Measurements from ENCODE around the gene EPB41L5. TPM values are rescaled to one million over a fixed set of nuclear protein-coding genes. Genes with fewer than 3 reads are reported as not detected.
A peak's percentile ranks its signal among the peaks of the same experiment; 100 is the strongest.

Gene EPB41L5
- polyA plus RNA-seq, 4 donors = 10.6 to 34.6 (median 12.6) TPM

DNA sequence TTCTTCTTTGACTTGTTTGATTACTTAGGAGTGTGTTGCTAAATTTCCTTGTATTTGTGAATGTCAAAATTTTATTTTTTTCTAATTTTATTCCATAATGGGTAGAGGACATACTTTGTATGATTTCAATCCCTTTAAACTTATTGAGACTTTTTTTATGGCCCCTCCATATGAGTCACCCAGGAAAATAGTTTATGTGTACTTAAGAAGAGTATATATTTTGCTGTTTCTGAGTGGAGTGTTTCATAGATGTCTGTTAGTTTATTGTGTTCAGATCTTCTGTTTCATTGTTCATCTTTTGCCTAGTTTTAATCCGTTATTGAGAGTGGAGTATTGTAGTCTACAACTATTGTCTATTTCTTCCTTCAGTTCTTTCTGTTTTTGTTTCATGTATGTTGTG lies 81.9 kb downstream of the EPB41L5 start:
- Histone ChIP-seq H3K4me3 (ENCODE audit: low read depth in 1 of 3, low read length in 3 of 3) (no peak overlapping the region), H3K27me3 (ENCODE audit: control insufficient read depth in 3 of 3, insufficient read depth in 3 of 3, low read length in 3 of 3) (no peaks in the 10 kb centered on the region), H3K36me3 (ENCODE audit: control insufficient read depth in 3 of 3, insufficient read depth in 2 of 3, low read depth in 1 of 3, low read length in 3 of 3) (peaks cover 0 to 18% (median 0%) of the 10 kb centered on the region in 3 donors), H3K4me1 (ENCODE audit: control insufficient read depth in 3 of 3, insufficient read depth in 2 of 3, low read depth in 1 of 3, low read length in 2 of 3) (no peaks in the 10 kb centered on the region), H3K27ac (ENCODE audit: low read depth in 1 of 3, low read length in 2 of 3) (no peak overlapping the region), H3K9me3 (ENCODE audit: control insufficient read depth in 2 of 2, insufficient read depth in 1 of 2, low read depth in 1 of 2, low read length in 1 of 2) (no peaks in the 10 kb centered on the region)
- 91 to 95% (median 94%) methylated on average over 1 of the region's 1 CpG for whole genome bisulfite sequencing, 3 donors
- no peak for FAIRE-seq
- DNase-seq = no peak

- peaks cover 0 to 12% (median 3%) of the 10 kb centered on the region in 3 donors for H3K36me3 ChIP-seq (ENCODE audit: control insufficient read depth in 3 of 3, insufficient read depth in 2 of 3, low read depth in 1 of 3, low read length in 3 of 3)
- no peak overlapping the region for H3K27ac ChIP-seq (ENCODE audit: low read depth in 1 of 3, low read length in 2 of 3)
- 92 to 100% (median 98%) methylated on average over 1 of the region's 1 CpG for WGBS, 3 donors
- DNase-seq (no peak), FAIRE-seq (no peak)
- no peaks in the 10 kb centered on the region for H3K9me3 ChIP-seq (ENCODE audit: control insufficient read depth in 2 of 2, insufficient read depth in 1 of 2, low read depth in 1 of 2, low read length in 1 of 2)
- H3K27me3 ChIP-seq (ENCODE audit: control insufficient read depth in 3 of 3, insufficient read depth in 3 of 3, low read length in 3 of 3) = no peaks in the 10 kb centered on the region
- no peak overlapping the region for H3K4me3 ChIP-seq (ENCODE audit: low read depth in 1 of 3, low read length in 3 of 3)
- no peaks in the 10 kb centered on the region for H3K4me1 ChIP-seq (ENCODE audit: control insufficient read depth in 3 of 3, insufficient read depth in 2 of 3, low read depth in 1 of 3, low read length in 2 of 3)
These were observed 87.8 kb downstream of the EPB41L5 start for GRCh38 chr2:120100627-120101026.

GRCh38 chr2:120103723-120104467 lies 91.0 kb downstream of the EPB41L5 start:
- no peak overlapping the region for H3K4me3 ChIP-seq (ENCODE audit: low read depth in 1 of 3, low read length in 3 of 3)
- no peak overlapping the region for H3K27ac ChIP-seq (ENCODE audit: low read depth in 1 of 3, low read length in 2 of 3)
- H3K36me3 ChIP-seq (ENCODE audit: control insufficient read depth in 3 of 3, insufficient read depth in 2 of 3, low read depth in 1 of 3, low read length in 3 of 3) = peaks cover 0 to 5% (median 3%) of the 10 kb centered on the region in 3 donors
- H3K4me1 ChIP-seq (ENCODE audit: control insufficient read depth in 3 of 3, insufficient read depth in 2 of 3, low read depth in 1 of 3, low read length in 2 of 3) = peaks cover 0 to 1% (median 0%) of the 10 kb centered on the region in 3 donors
- H3K9me3 ChIP-seq (ENCODE audit: control insufficient read depth in 2 of 2, insufficient read depth in 1 of 2, low read depth in 1 of 2, low read length in 1 of 2) = no peaks in the 10 kb centered on the region
- FAIRE-seq (no peak), DNase-seq (no peak)
- no peaks in the 10 kb centered on the region for H3K27me3 ChIP-seq (ENCODE audit: control insufficient read depth in 3 of 3, insufficient read depth in 3 of 3, low read length in 3 of 3)
- 91 to 96% (median 93%) methylated on average over 4 of the region's 4 CpGs for WGBS, 3 donors

DNA sequence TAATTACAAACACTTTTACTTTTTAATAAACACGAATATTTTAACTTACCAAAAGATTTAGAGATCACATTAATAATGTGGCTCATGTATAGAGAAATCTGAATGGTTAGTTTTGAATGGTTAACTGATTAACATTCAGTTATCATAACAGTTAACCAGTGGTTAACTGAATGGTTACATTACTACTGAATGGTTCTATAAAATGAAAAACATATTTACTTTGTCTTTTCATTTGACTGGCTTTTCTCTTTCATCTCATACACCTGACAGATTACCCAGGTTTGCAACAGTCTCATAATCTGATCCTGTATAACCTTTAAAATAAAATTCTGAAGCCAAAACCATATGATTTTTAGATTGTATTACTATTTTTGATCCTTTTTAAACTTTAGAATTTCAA lies 91.9 kb downstream of the EPB41L5 start:
- Histone ChIP-seq H3K27ac (ENCODE audit: low read depth in 1 of 3, low read length in 2 of 3) (no peak overlapping the region), H3K4me1 (ENCODE audit: control insufficient read depth in 3 of 3, insufficient read depth in 2 of 3, low read depth in 1 of 3, low read length in 2 of 3) (peaks cover 0 to 5% (median 0%) of the 10 kb centered on the region in 3 donors), H3K27me3 (ENCODE audit: control insufficient read depth in 3 of 3, insufficient read depth in 3 of 3, low read length in 3 of 3) (no peaks in the 10 kb centered on the region), H3K36me3 (ENCODE audit: control insufficient read depth in 3 of 3, insufficient read depth in 2 of 3, low read depth in 1 of 3, low read length in 3 of 3) (peaks cover 0 to 7% (median 3%) of the 10 kb centered on the region in 3 donors), H3K4me3 (ENCODE audit: low read depth in 1 of 3, low read length in 3 of 3) (no peak overlapping the region), H3K9me3 (ENCODE audit: control insufficient read depth in 2 of 2, insufficient read depth in 1 of 2, low read depth in 1 of 2, low read length in 1 of 2) (no peaks in the 10 kb centered on the region)
- 84 to 89% (median 88%) methylated on average over 1 of the region's 1 CpG for WGBS, 3 donors
- DNase-seq = no peak
- FAIRE-seq = peak; percentile 82

- H3K36me3 ChIP-seq (ENCODE audit: control insufficient read depth in 3 of 3, insufficient read depth in 2 of 3, low read depth in 1 of 3, low read length in 3 of 3) = peaks cover 0 to 7% (median 3%) of the 10 kb centered on the region in 3 donors
- H3K4me1 ChIP-seq (ENCODE audit: control insufficient read depth in 3 of 3, insufficient read depth in 2 of 3, low read depth in 1 of 3, low read length in 2 of 3) = peaks cover 0 to 5% (median 0%) of the 10 kb centered on the region in 3 donors
- DNase-seq (no peak), FAIRE-seq (no peak)
- no peak overlapping the region for H3K27ac ChIP-seq (ENCODE audit: low read depth in 1 of 3, low read length in 2 of 3)
- 82 to 91% (median 84%) methylated on average over 2 of the region's 2 CpGs for WGBS, 3 donors
- no peak overlapping the region for H3K4me3 ChIP-seq (ENCODE audit: low read depth in 1 of 3, low read length in 3 of 3)
- no peaks in the 10 kb centered on the region for H3K27me3 ChIP-seq (ENCODE audit: control insufficient read depth in 3 of 3, insufficient read depth in 3 of 3, low read length in 3 of 3)
- H3K9me3 ChIP-seq (ENCODE audit: control insufficient read depth in 2 of 2, insufficient read depth in 1 of 2, low read depth in 1 of 2, low read length in 1 of 2) = no peaks in the 10 kb centered on the region
These were observed 92.5 kb downstream of the EPB41L5 start for GRCh38 chr2:120105360-120105759.

DNA sequence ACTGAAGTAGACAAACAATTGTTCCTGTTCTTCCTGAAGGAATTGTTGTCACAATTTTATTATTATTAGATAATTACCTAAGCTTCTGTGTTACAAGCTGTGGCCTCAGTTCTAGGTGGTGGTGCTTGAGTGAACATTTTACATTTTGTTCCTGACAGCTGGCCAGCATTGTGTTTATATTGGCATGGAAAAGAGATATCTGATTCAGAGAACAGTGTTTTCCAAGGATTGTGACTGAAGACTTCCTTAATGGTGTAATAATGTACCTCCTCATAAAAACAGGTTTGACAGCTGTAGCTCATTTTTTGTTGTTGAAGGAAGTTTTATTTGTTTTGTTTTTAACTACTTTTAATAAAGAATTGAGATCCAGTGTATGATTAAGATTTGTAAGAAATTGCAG lies 95.2 kb downstream of the EPB41L5 start:
- no peak overlapping the region for H3K4me3 ChIP-seq (ENCODE audit: low read depth in 1 of 3, low read length in 3 of 3)

GRCh38 chr2:120108749-120109148 lies 95.9 kb downstream of the EPB41L5 start:
- Histone ChIP-seq H3K4me1 (ENCODE audit: control insufficient read depth in 3 of 3, insufficient read depth in 2 of 3, low read depth in 1 of 3, low read length in 2 of 3) (peaks cover 0 to 5% (median 0%) of the 10 kb centered on the region in 3 donors), H3K36me3 (ENCODE audit: control insufficient read depth in 3 of 3, insufficient read depth in 2 of 3, low read depth in 1 of 3, low read length in 3 of 3) (peaks cover 0 to 5% (median 3%) of the 10 kb centered on the region in 3 donors), H3K9me3 (ENCODE audit: control insufficient read depth in 2 of 2, insufficient read depth in 1 of 2, low read depth in 1 of 2, low read length in 1 of 2) (no peaks in the 10 kb centered on the region), H3K27me3 (ENCODE audit: control insufficient read depth in 3 of 3, insufficient read depth in 3 of 3, low read length in 3 of 3) (no peaks in the 10 kb centered on the region), H3K27ac (ENCODE audit: low read depth in 1 of 3, low read length in 2 of 3) (no peak overlapping the region), H3K4me3 (ENCODE audit: low read depth in 1 of 3, low read length in 3 of 3) (no peak overlapping the region)
- no peak for DNase-seq
- FAIRE-seq = no peak
- WGBS, 3 donors = 81 to 95% (median 87%) methylated on average over 1 of the region's 1 CpG

More for the DNA sequence above, 95.2 kb downstream of the EPB41L5 start:
- Histone ChIP-seq H3K27ac (ENCODE audit: low read depth in 1 of 3, low read length in 2 of 3) (no peak overlapping the region), H3K36me3 (ENCODE audit: control insufficient read depth in 3 of 3, insufficient read depth in 2 of 3, low read depth in 1 of 3, low read length in 3 of 3) (peaks cover 0 to 5% (median 3%) of the 10 kb centered on the region in 3 donors), H3K4me1 (ENCODE audit: control insufficient read depth in 3 of 3, insufficient read depth in 2 of 3, low read depth in 1 of 3, low read length in 2 of 3) (peaks cover 0 to 5% (median 0%) of the 10 kb centered on the region in 3 donors), H3K27me3 (ENCODE audit: control insufficient read depth in 3 of 3, insufficient read depth in 3 of 3, low read length in 3 of 3) (no peaks in the 10 kb centered on the region), H3K9me3 (ENCODE audit: control insufficient read depth in 2 of 2, insufficient read depth in 1 of 2, low read depth in 1 of 2, low read length in 1 of 2) (no peaks in the 10 kb centered on the region)
- FAIRE-seq (no peak), DNase-seq (peak; percentile 26 to 61)

GRCh38 chr2:120109186-120110061 lies 96.5 kb downstream of the EPB41L5 start:
- peak overlapping the region in 1 of 3 donors; percentile 11 for H3K27ac ChIP-seq (ENCODE audit: low read depth in 1 of 3, low read length in 2 of 3)
- peaks cover 0 to 4% (median 0%) of the 10 kb centered on the region in 3 donors for H3K36me3 ChIP-seq (ENCODE audit: control insufficient read depth in 3 of 3, insufficient read depth in 2 of 3, low read depth in 1 of 3, low read length in 3 of 3)
- no peaks in the 10 kb centered on the region for H3K27me3 ChIP-seq (ENCODE audit: control insufficient read depth in 3 of 3, insufficient read depth in 3 of 3, low read length in 3 of 3)
- no peaks in the 10 kb centered on the region for H3K9me3 ChIP-seq (ENCODE audit: control insufficient read depth in 2 of 2, insufficient read depth in 1 of 2, low read depth in 1 of 2, low read length in 1 of 2)
- no peak overlapping the region for H3K4me3 ChIP-seq (ENCODE audit: low read depth in 1 of 3, low read length in 3 of 3)
- 65 to 85% (median 71%) methylated on average over 3 of the region's 3 CpGs for WGBS, 3 donors
- no peak for FAIRE-seq
- DNase-seq = peak; percentile 15 to 37
- peaks cover 0 to 5% (median 0%) of the 10 kb centered on the region in 3 donors for H3K4me1 ChIP-seq (ENCODE audit: control insufficient read depth in 3 of 3, insufficient read depth in 2 of 3, low read depth in 1 of 3, low read length in 2 of 3)
